ENCODE measurements around the gene CCDC106. TPM values are rescaled to one million over a fixed set of nuclear protein-coding genes. Genes with fewer than 3 reads are reported as not detected.

CCDC106 gene
- total RNA-seq, 1 donor from 2014 or later: 8.3 TPM

GRCh38 chr19:55645512-55645881, 2.5 kb upstream of the CCDC106 start:
- TF ChIP-seq POLR2AphosphoS5 (IDR thresholded peaks at IDR 0.05; ENCODE audit: insufficient read depth in 1 of 2, low read depth in 1 of 2) (no peak), POLR2A (IDR thresholded peaks at IDR 0.05) (no peak)
- TF ChIP-seq, protein P1, sequence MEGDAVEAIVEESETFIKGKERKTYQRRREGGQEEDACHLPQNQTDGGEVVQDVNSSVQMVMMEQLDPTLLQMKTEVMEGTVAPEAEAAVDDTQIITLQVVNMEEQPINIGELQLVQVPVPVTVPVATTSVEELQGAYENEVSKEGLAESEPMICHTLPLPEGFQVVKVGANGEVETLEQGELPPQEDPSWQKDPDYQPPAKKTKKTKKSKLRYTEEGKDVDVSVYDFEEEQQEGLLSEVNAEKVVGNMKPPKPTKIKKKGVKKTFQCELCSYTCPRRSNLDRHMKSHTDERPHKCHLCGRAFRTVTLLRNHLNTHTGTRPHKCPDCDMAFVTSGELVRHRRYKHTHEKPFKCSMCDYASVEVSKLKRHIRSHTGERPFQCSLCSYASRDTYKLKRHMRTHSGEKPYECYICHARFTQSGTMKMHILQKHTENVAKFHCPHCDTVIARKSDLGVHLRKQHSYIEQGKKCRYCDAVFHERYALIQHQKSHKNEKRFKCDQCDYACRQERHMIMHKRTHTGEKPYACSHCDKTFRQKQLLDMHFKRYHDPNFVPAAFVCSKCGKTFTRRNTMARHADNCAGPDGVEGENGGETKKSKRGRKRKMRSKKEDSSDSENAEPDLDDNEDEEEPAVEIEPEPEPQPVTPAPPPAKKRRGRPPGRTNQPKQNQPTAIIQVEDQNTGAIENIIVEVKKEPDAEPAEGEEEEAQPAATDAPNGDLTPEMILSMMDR (IDR thresholded peaks at IDR 0.05): no peak
- H3K4me3 ChIP-seq: no peak overlapping the region
- DNase-seq (ENCODE audit: extremely low spot score in 2 of 2): no peak
- intact Hi-C loops (cut with DNase I): no loop called here
- no peaks in the 10 kb centered on the region for H3K27me3 ChIP-seq
- peaks cover 61% of the 10 kb centered on the region for H3K4me1 ChIP-seq
- no peak overlapping the region for H3K27ac ChIP-seq
- H3K9me3 ChIP-seq: no peaks in the 10 kb centered on the region
- H3K36me3 ChIP-seq: peaks cover 0 to 11% of the 10 kb centered on the region in 2 donors

- no peaks in the 10 kb centered on the region for H3K9me3 ChIP-seq
- intact Hi-C loops (cut with DNase I): no loop called here
- H3K4me3 ChIP-seq: peak overlapping the region; percentile 74 to 94
- TF ChIP-seq POLR2A (IDR thresholded peaks at IDR 0.05) (no peak), POLR2AphosphoS5 (IDR thresholded peaks at IDR 0.05; ENCODE audit: insufficient read depth in 1 of 2, low read depth in 1 of 2) (no peak)
- TF ChIP-seq, protein P1 (IDR thresholded peaks at IDR 0.05): no peak
- H3K36me3 ChIP-seq: peaks cover 0 to 11% of the 10 kb centered on the region in 2 donors
- DNase-seq (ENCODE audit: extremely low spot score in 2 of 2): no peak
- H3K27ac ChIP-seq: peak overlapping the region; percentile 85
- H3K27me3 ChIP-seq: no peaks in the 10 kb centered on the region
- H3K4me1 ChIP-seq: peaks cover 50% of the 10 kb centered on the region
These were observed 902 bp upstream of the CCDC106 start for GRCh38 chr19:55646889-55647731.

DNA sequence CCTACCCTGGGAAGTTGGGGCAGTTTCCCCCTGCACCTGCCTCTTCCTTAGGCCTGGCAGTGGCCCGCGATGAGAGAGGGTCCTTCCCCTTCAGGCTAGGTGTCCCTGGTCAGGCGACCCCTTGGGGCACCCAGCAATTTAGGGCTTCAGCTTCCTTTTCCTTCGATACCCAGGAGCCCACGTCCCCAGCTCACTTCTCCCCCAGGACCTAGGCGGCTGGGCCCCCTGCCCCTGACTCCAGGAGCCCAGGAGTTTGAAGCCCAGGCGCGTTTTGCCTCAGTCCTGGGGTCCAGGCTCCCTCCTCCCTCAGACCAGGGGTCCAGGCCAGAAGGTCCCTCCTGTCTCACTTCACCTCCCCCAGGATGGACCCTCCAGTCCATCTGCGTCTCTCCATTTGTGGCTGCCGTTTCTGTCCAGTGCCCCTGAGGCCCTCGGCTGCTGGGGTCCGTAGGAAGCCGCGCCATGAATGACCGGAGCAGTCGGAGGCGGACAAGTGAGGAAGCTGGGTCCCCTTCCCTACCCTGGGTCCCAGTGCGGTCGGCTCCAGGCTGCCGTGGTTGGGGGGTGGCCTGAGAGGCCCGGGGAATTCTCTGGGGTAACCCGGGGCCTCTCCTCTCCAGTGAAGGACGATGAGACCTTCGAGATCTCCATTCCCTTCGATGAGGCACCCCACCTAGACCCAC, 714 bp downstream of the CCDC106 start:
- H3K4me1 ChIP-seq: peaks cover 46% of the 10 kb centered on the region
- TF ChIP-seq, protein P1 (IDR thresholded peaks at IDR 0.05): no peak
- TF ChIP-seq POLR2A (IDR thresholded peaks at IDR 0.05) (no peak), POLR2AphosphoS5 (IDR thresholded peaks at IDR 0.05; ENCODE audit: insufficient read depth in 1 of 2, low read depth in 1 of 2) (peak in 1 of 2 donors; percentile 22)
- no peaks in the 10 kb centered on the region for H3K27me3 ChIP-seq
- H3K27ac ChIP-seq: peak overlapping the region; percentile 85
- intact Hi-C loops (cut with DNase I): no loop called here
- DNase-seq (ENCODE audit: extremely low spot score in 2 of 2): no peak
- H3K36me3 ChIP-seq: peaks cover 0 to 11% of the 10 kb centered on the region in 2 donors
- peak overlapping the region; percentile 74 to 94 for H3K4me3 ChIP-seq
- no peaks in the 10 kb centered on the region for H3K9me3 ChIP-seq

GRCh38 chr19:55649268-55650125, 1.5 kb downstream of the CCDC106 start:
- Histone ChIP-seq H3K9me3 (no peaks in the 10 kb centered on the region), H3K4me1 (peaks cover 39% of the 10 kb centered on the region), H3K4me3 (peak overlapping the region; percentile 74 to 94), H3K27me3 (no peaks in the 10 kb centered on the region), H3K27ac (no peak overlapping the region), H3K36me3 (peaks cover 0 to 11% of the 10 kb centered on the region in 2 donors)
- intact Hi-C loops (cut with DNase I): no loop called here
- TF ChIP-seq POLR2A (IDR thresholded peaks at IDR 0.05): no peak
- TF ChIP-seq, protein P1 (IDR thresholded peaks at IDR 0.05): no peak
- TF ChIP-seq POLR2AphosphoS5 (IDR thresholded peaks at IDR 0.05; ENCODE audit: insufficient read depth in 1 of 2, low read depth in 1 of 2): no peak
- DNase-seq (ENCODE audit: extremely low spot score in 2 of 2): no peak

Data from vagina (tissue), 2 donors.